ENCODE measurements around the gene ANKRD65. TPM values are rescaled to one million over a fixed set of nuclear protein-coding genes. Genes with fewer than 3 reads are reported as not detected.
"Not testable (repeated sequence)": the region's sequence is repeated elsewhere in the genome, so short reads cannot be mapped to it uniquely, and the experiment has no call there.

Gene ANKRD65
- 10 to 100 TPM; 11.2 to 15.5 TPM for total RNA-seq

- peak within 1 kb of the TSS in 1 of 2 donors; percentile 10 for H3K4me3 ChIP-seq
- DNase-seq (peak in 3 of 4 donors; percentile 59 to 76 (median 71)), ATAC-seq (peak; percentile 30)
- peak within 1 kb of the TSS; percentile 7 to 71 (median 56) for H3K27ac ChIP-seq
- peaks cover 41% of the 10 kb centered on the region for H3K4me1 ChIP-seq
- H3K36me3 ChIP-seq (replicated peaks in 1 of 2; ENCODE audit: insufficient read depth in 1 of 2, low read depth in 2 of 2) = no peaks in the 10 kb centered on the region
- 69 to 76% methylated on average over 4 to 17 of the region's 18 CpGs for WGBS, 2 donors
- H3K27me3 ChIP-seq = no peaks in the 10 kb centered on the region
- no peaks in the 10 kb centered on the region for H3K9me3 ChIP-seq
- TF ChIP-seq POLR2A (IDR thresholded peaks at IDR 0.05) (peak in 2 of 3 donors; percentile 16 to 46), CTCF (IDR thresholded peaks at IDR 0.05) (no peak)
- intact Hi-C loops (cut with DNase I) = no loop called here
Observed at GRCh38 chr1:1421147-1421906, at the start of gene ANKRD65. TSS of gene ANKRD65 (minus strand) at chr1:1421276. CDS start at chr1:1421005, 271 bp downstream.

- WGBS, 2 donors = 73 to 79% methylated on average over 2 to 27 of the region's 44 CpGs
- H3K4me3 ChIP-seq; H3K27ac ChIP-seq; DNase-seq; H3K36me3 ChIP-seq (replicated peaks in 1 of 2; ENCODE audit: insufficient read depth in 1 of 2, low read depth in 2 of 2); intact Hi-C loops (cut with DNase I); H3K27me3 ChIP-seq; H3K9me3 ChIP-seq; ATAC-seq: not testable (repeated sequence)
- peaks cover 18% of the 10 kb centered on the region for H3K4me1 ChIP-seq
Observed at GRCh38 chr1:1468196-1468985, 47.3 kb upstream of the ANKRD65 start.

- no peaks in the 10 kb centered on the region for H3K27me3 ChIP-seq
- intact Hi-C loops (cut with DNase I) = no loop called here
- DNase-seq (no peak), ATAC-seq (no peak)
- H3K4me1 ChIP-seq = peaks cover 8% of the 10 kb centered on the region
- peak overlapping the region; percentile 32 to 80 (median 68) for H3K27ac ChIP-seq
- no peak overlapping the region for H3K4me3 ChIP-seq
- no peak for TF ChIP-seq CTCF (IDR thresholded peaks at IDR 0.05)
- no peak for TF ChIP-seq POLR2A (IDR thresholded peaks at IDR 0.05)
- WGBS, 2 donors = 91 to 95% methylated on average over 6 to 7 of the region's 7 CpGs
- H3K9me3 ChIP-seq = no peaks in the 10 kb centered on the region
- no peaks in the 10 kb centered on the region for H3K36me3 ChIP-seq (replicated peaks in 1 of 2; ENCODE audit: insufficient read depth in 1 of 2, low read depth in 2 of 2)
Observed at GRCh38 chr1:1463312-1463711, 42.2 kb upstream of the ANKRD65 start.

GRCh38 chr1:1462318-1462966, 41.4 kb upstream of the ANKRD65 start:
- peaks cover 8% of the 10 kb centered on the region for H3K4me1 ChIP-seq
- TF ChIP-seq CTCF (IDR thresholded peaks at IDR 0.05) (no peak), POLR2A (IDR thresholded peaks at IDR 0.05) (peak in 2 of 3 donors; percentile 38 to 44)
- H3K9me3 ChIP-seq = no peaks in the 10 kb centered on the region
- H3K27me3 ChIP-seq = no peaks in the 10 kb centered on the region
- WGBS, 2 donors = 35 to 52% methylated on average over 7 to 17 of the region's 26 CpGs
- intact Hi-C loops (cut with DNase I) = no loop called here
- H3K36me3 ChIP-seq (replicated peaks in 1 of 2; ENCODE audit: insufficient read depth in 1 of 2, low read depth in 2 of 2) = no peaks in the 10 kb centered on the region
- H3K4me3 ChIP-seq = peak overlapping the region in 1 of 2 donors; percentile 16
- ATAC-seq (peak; percentile 86), DNase-seq (peak; percentile 60 to 84 (median 76))
- peak overlapping the region; percentile 32 to 80 (median 68) for H3K27ac ChIP-seq

Data from body of pancreas (tissue), 4 donors.